ENCODE measurements around the gene VPS39.

DNA sequence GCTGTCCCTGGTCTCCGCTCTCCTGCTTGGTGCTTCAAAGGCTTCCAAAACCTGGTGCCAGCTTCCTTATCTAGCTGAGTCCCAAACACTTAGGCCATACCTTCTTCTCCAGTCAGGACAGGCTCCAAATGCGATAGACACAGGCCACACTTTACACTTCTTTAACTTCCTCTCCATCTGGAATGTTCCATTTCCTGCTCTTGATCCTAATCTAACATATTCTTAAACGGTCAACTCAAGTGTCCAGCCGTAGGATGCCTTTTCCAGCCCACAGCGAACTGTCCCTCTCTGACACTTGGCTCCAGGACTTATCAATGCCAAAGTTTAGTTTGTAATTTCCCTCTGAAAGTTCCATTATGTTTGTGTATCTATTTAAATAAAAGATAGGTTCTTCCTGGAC lies 32.4 kb downstream of the VPS39 start:
- TF ChIP-seq GATA2 (IDR thresholded peaks at IDR 0.05; ENCODE audit: low read depth, low read length) (no peak), GATA3 (IDR thresholded peaks at IDR 0.05; ENCODE audit: low read depth, low read length) (no peak)
